Measurements from ENCODE around the gene ZNF236.
"Not testable (repeated sequence)": the region's sequence is repeated elsewhere in the genome, so short reads cannot be mapped to it uniquely, and the experiment has no call there.

- not testable (repeated sequence) for TF ChIP-seq POLR2A, CTCF (IDR thresholded peaks at IDR 0.05)
These were observed 196.3 kb downstream of the ZNF236 start for GRCh38 chr18:77018650-77019049.

Measured in tibial nerve (tissue), 3 donors.